GM21619 (cell line): Measurements from ENCODE around the gene IGSF21.

ENCODE experiments used
- ATAC-seq: cut with Tn5 transposase; IDR thresholded peaks from one replicate; pipeline ENCODE4 v1.9.1; 2021; ENCODE audit not compliant: unreplicated experiment

The IGSF21 gene

DNA sequence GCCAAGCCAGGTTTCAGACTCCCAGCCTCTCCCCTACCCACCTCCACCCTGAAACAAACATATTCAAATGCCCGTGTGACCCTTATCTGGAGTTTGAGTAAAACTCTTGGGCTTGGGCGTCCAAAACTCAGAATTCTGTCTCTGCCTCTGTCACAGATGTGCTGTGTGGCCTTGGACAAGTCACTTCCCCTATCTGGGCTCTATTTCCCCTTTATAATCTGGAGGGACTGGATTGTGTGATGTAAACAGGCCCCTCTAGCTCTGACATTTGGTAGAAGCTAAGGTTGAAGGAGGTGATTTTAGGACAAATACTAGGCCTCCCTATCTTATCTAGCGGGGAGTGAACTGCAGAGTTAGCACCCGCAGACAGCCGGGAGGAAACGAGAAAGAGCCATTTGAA lies 67.5 kb downstream of the IGSF21 start:
- ATAC-seq: no peak

DNA sequence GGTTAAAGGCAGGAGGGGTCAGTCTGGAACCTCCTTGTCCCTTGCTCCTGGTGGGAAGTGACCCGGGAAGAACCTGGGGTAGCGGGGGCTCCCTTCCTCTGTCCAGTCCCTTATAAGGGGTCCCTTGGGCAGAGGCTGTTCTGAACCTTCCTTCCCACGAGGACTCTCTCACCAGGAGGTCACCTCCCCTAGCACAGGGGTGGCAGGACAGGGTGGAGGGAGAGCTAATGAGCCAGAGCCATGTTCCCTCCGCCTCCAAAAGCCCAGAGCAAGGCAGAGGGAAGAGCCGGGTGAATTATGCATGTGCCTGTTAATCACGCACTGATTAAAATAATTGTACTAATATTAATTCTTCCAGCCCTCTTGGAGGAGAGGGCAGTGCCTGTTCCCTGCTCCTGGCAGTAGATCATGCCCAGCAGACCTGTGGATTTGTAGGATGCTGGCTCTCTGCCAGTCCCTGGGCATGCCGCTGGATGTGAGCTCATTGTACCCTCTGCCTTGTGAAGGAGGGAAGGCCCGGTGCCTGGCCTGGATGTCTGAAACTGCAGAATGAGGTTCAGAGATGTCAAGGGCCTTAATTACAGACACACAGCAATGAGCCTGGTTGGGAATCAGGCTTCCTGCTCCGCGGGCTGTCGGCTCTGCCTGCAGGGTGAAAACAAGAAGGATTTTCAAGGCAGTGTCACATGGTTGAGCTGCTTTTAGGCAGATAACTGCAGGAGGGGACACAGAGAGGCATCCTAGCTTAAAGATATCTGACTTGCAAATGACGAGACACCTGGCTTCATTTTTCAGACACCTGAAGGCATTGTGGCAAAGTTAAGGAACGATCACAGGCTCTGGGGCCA lies 68.2 kb downstream of the IGSF21 start:
- ATAC-seq: no peak

DNA sequence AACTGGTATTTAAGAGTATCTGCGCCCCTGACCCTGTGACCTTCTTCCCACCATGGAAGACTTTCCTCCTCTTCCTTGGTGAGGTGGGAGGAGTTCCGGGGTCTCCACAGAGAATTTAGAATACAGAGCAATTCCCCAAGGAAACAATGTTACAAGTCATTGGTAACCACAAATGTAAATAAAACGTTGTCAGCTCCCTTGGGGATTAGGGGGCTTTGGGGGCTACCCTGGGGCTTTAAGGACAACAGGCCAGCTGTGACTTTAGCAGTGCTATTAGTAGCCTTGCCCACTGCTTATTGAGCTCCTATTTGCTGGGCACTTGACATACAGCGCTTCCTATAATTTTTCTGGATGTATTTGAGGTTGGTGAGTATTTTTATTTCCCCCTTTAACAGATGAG lies 69.0 kb downstream of the IGSF21 start:
- ATAC-seq: no peak

GRCh38 chr1:18178111-18178510 lies 70.5 kb downstream of the IGSF21 start:
- ATAC-seq: no peak

DNA sequence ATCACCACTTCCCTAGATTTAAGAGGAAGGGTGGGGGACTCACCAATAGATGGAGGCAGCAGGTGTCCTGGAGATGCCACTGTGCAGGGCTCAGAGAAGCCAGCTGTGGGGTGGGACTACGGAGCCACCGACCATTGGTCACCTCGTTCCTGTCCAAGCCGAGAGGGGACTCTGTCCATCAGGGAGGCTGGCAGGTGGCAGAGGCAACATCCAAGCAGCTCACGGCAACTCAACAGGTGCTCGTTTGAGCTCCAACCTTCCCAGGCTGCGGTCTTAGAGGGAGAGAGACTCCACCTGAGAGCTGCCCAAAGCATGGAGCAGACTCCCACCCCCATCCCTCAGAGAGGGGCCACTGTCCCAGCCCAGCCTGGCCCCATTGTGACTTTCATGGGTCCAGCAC lies 71.4 kb downstream of the IGSF21 start:
- ATAC-seq: no peak

DNA sequence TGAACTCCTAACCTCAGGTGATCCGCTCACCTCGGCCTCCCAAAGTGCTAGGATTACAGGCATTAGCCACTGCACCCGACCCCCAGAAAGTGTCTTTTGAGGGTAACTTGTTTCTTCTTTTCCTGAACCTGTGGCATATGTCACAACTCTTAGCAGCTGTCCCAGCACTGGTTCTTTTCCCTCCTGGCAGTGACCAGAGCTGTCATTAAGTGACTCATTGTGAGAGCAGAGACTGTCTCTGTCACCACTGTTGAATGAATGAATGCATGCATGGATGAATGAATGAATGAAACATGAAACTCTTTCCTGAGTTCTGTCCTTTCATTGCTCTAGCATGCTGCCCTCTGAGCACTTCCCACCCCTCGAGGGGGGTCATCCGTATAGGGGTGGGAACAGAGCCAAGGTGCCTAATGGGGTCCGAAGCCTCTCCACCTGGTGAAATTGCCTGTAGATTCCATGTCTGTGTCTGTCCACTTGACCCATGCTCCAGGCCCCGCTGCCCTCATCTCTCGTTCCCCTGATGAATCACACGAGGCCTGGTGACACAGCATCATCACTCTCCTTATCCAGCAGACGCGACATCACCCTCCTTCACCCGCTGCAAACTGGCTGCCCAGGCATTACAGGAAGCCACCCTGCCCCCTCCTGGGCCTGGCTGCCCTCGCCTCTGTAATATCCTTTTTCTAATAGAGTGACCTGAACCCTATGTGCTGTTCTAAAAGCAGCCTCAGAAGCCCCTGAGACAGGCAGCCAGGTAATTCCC lies 75.0 kb downstream of the IGSF21 start:
- ATAC-seq: no peak

DNA sequence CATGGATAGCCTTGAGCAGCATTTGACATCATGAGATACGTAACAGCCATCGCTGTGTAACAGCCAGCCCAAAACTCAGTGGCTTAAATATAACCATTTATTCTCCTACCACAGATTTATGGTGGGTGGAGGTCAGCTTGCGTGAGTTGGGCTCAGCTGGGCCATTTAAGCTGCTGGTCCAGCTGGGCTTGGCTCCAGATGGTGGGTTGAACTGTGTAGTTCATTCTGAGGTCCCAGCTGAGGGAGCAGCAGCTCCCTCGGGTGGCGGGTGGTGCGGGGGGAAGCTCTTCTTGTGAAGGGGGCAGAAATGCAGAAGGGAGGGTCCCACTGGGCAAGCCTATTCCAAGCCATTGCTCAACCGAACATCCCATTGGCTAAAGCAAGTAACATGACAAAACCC lies 75.9 kb downstream of the IGSF21 start:
- no peak for ATAC-seq

GRCh38 chr1:18187054-18187453 lies 79.5 kb downstream of the IGSF21 start:
- ATAC-seq: no peak

DNA sequence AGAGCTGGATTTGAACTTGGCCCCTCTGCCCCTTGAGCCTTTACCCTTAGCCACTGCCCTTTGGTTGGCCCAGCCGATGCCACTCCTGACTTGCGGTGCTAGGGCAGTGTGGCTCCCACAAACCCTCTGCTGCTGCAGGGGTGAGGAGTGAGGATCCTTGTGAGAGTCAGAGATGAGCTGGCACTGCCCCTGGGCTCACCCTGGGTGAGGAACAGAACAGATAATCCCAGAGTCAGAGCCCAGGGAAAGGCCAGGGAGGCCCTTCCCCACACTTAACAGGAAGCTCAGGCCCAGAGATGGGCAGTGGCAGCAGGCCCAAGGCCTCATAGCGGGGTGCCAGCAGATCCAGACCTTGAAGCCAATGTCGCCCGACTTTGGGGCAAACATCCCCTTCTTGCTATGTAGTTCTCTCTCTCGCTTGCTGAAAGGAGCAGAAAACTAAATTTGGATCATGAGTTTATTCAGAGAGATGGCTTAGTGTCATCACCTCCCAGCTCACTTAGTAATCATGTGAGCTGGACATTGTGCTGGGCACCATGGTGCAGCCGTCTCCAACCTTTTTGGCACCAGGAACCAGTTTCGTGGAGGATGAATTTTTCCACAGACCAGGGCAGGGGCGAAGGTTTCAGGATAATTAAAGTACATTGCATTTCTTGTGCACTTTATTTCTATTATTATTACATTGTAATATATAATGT lies 81.4 kb downstream of the IGSF21 start:
- no peak for ATAC-seq

DNA sequence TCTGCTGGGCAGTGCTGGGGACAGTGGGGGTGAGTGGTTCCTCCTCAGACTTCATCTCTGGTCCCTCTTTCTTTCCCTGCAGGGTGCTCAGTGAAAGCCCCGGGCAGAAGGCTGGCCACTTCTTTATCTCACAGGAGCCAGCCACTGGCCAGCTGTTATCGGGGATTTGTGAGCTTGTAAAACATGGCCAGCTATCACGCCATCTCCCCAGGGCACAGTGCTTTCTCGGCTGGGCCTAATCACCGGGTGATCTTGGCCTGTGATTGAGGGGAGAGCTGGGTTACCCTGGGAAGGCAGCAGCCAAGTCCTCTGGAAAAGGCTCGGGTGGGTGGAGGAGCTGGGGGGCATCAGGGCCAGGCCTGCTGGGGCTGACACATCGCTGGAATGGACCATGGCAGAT lies 83.0 kb downstream of the IGSF21 start:
- no peak for ATAC-seq

GRCh38 chr1:18191037-18191436 lies 83.4 kb downstream of the IGSF21 start:
- ATAC-seq: no peak

- ATAC-seq: no peak
Measured at GRCh38 chr1:18191481-18192155, 84.0 kb downstream of the IGSF21 start.

GRCh38 chr1:18192182-18192581 lies 84.6 kb downstream of the IGSF21 start:
- ATAC-seq: no peak

DNA sequence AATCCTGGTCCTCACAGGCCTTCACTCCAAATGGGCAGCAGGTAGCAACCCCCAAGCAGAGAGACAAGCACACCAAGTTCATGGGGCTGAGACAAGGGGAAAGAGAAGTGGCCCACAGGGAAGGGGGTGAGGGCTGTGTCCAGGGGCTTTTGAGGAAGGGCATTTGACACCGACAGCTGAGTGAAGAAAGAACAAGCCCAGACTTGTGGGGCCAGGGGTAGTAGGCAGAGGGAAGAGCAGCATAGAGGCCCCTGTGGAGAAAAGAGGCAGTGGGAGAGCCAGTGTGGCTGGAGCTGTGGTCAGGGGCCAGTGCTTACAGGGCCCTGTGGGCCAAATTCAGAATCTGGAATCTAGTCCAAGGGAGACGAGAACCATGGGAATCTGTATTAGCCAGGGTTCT lies 85.4 kb downstream of the IGSF21 start:
- no peak for ATAC-seq

GRCh38 chr1:18197299-18197698 lies 89.7 kb downstream of the IGSF21 start:
- no peak for ATAC-seq

GRCh38 chr1:18198260-18198659 lies 90.7 kb downstream of the IGSF21 start:
- ATAC-seq: no peak

DNA sequence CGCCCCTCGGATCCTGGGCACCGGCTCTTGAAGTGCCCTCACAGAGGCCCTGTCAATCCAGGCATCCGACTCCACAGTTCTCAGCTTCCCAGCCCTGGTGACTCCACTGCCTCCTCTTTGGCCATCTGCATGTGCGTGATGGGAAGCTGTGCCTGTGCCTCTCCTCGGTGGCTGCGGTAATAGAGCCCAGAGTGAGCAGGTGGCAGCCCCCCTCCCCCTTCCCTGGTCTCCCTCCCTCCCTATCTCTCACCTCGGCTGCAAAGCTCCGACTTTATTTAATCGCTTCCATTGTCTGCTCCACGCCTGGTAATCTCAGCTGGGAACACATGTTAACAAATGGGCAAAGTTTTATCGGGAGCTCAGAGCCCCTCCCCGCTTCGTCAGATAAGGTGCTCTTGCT lies 91.9 kb downstream of the IGSF21 start:
- ATAC-seq: no peak

DNA sequence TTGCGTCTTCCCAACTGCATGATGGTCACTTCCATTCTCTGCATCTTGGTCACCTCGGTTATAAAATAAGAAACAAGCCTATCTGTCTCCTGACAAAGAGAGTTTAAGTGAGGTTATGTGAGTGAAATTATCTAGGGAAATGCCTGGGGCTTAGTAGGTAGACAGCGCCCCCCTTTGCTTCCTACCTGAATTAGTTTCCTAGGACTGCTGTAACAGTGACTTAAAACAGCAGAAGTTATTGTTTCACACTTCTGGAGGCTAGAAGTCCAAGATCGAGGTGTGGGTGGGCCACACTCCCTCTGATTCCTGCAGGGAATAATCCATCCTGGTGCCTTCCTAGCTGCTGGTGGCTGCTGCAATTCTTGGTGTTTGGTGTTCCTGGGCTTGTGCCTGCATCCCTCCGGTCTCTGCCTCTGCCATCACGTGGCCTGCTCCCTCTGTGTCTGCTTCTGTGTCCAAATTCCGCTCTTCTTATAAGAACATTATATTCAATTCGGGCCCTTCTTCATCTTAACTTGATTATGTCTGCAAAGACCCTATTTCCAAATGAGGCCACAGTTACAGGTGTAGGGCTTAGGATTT lies 92.6 kb downstream of the IGSF21 start:
- ATAC-seq: no peak

DNA sequence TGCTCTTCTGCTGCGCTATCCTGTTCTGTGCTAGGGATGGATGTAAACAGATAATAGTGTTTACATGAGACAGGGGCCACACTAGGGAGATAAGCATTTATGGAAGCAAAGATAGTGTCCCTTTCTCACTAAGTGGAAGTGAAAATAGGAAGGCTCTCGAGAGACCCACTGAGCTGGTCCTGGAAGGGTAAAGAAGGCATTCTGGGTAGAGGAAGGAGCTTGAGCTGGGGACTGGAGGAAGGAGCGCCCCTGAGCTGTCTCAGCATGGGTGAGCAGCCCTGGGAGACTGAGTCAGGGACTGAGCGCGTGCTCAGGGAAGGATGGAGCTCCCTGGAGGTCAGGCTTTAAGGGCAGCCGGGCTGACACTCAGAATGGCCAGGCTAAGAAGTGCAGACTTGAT lies 93.3 kb downstream of the IGSF21 start:
- no peak for ATAC-seq

DNA sequence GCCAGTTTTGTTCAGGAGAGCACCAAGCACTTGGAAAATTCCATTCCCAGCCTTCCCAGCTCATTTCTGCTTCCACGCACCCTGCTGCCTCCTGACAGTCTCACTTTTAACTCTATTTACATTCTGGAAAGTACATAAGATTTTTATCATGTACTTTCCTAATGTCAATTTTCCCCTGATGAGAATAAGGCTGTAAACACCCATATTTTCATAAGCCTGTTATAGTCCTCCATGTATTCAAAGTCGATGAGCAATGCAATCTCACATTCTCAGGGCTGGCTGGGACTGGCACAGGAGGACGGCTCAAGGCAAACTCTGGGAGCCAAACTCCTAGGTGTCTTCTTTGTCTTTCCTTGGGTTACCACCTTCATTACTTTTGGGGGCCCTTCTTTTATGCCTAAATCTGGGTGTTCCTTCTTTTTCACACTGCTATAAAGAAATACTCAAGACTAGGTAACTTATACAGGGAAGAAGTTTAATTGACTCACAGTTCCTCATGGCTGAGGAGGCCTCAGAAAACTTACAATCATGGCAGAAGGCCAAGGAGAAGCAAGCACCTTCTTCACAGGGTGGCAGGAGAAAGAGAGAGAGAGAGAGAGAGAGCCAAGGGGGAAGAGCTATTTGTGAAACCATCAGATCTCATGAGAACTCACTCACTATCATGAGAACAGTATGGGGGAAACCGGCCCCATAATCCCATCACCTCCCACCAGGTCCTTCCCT lies 94.6 kb downstream of the IGSF21 start:
- ATAC-seq: no peak
